ENCODE data around the gene BLOC1S1.

Gene BLOC1S1

GRCh38 chr12:55715169-55715764 is 579 bp upstream of the BLOC1S1 start:
- peaks cover 0 to 4% of the 10 kb centered on the region in 2 experiments for H3K36me3 ChIP-seq (ENCODE audit: control insufficient read depth in 1 of 2, insufficient read depth in 2 of 2, low read length in 2 of 2)
- peaks cover 8% of the 10 kb centered on the region for H3K79me1 ChIP-seq (ENCODE audit: low read length)
- H4K91ac ChIP-seq (ENCODE audit: low read depth, low read length), result no peak overlapping the region
- H3K4me2 ChIP-seq (ENCODE audit: low read length), result peak overlapping the region; percentile 93
- no peak overlapping the region for H3K4me3 ChIP-seq (ENCODE audit: low read depth, low read length)
- no peak overlapping the region for H3K27ac ChIP-seq (ENCODE audit: low read depth, low read length)
- H3K4me1 ChIP-seq (ENCODE audit: control insufficient read depth in 1 of 2, insufficient read depth in 2 of 2, low read length in 2 of 2), result peaks cover 16 to 20% of the 10 kb centered on the region in 2 experiments
- WGBS (ENCODE audit: extremely low coverage, insufficient coverage, insufficient read length), result no CpG with 5 or more reads among the region's 7 CpGs
- H3K27me3 ChIP-seq (ENCODE audit: insufficient read depth, low read length), result no peaks in the 10 kb centered on the region
- no peak overlapping the region for H2BK12ac ChIP-seq (ENCODE audit: low read length)
- no peak overlapping the region for H3K23ac ChIP-seq (ENCODE audit: low read length)
- no peak overlapping the region for H3K14ac ChIP-seq (ENCODE audit: low read length)
- H2AK5ac ChIP-seq (ENCODE audit: low read length), result no peak overlapping the region
- H3K79me2 ChIP-seq (ENCODE audit: control insufficient read depth, insufficient read depth, low read length, poor library complexity), result no peaks in the 10 kb centered on the region
- H3K18ac ChIP-seq (ENCODE audit: low read length), result no peak overlapping the region
- H2BK5ac ChIP-seq (ENCODE audit: low read depth, low read length, poor library complexity), result no peak overlapping the region
- H3K4ac ChIP-seq (ENCODE audit: low read depth, low read length), result no peak overlapping the region
- no peak for DNase-seq
- no peak overlapping the region for H3K9ac ChIP-seq (ENCODE audit: low read length)
- H2BK120ac ChIP-seq (ENCODE audit: insufficient read depth, low read length, poor library complexity), result no peak overlapping the region
- peak overlapping the region; percentile 34 for H4K12ac ChIP-seq (ENCODE audit: low read depth, low read length)
- peak overlapping the region; percentile 48 for H2AFZ ChIP-seq (ENCODE audit: insufficient read depth, low read length, poor library complexity)
- H4K8ac ChIP-seq (ENCODE audit: low read depth, low read length), result peak overlapping the region; percentile 80
- peaks cover 2% of the 10 kb centered on the region for H3K9me3 ChIP-seq (ENCODE audit: insufficient read depth, low read depth, low read length)

GRCh38 chr12:55716582-55716957 is 724 bp downstream of the BLOC1S1 start:
- Histone ChIP-seq H3K4ac (ENCODE audit: low read depth, low read length) (no peak overlapping the region), H3K4me3 (ENCODE audit: low read depth, low read length) (peak overlapping the region; percentile 78), H4K91ac (ENCODE audit: low read depth, low read length) (peak overlapping the region; percentile 41), H3K18ac (ENCODE audit: low read length) (no peak overlapping the region), H2AK5ac (ENCODE audit: low read length) (peak overlapping the region; percentile 3), H3K4me1 (ENCODE audit: control insufficient read depth in 1 of 2, insufficient read depth in 2 of 2, low read length in 2 of 2) (peaks cover 16 to 20% of the 10 kb centered on the region in 2 experiments), H3K4me2 (ENCODE audit: low read length) (peak overlapping the region; percentile 93), H3K14ac (ENCODE audit: low read length) (no peak overlapping the region), H2BK5ac (ENCODE audit: low read depth, low read length, poor library complexity) (peak overlapping the region; percentile 10), H3K27ac (ENCODE audit: low read depth, low read length) (peak overlapping the region; percentile 90), H2AFZ (ENCODE audit: insufficient read depth, low read length, poor library complexity) (peak overlapping the region; percentile 53), H3K79me2 (ENCODE audit: control insufficient read depth, insufficient read depth, low read length, poor library complexity) (no peaks in the 10 kb centered on the region), H4K8ac (ENCODE audit: low read depth, low read length) (peak overlapping the region; percentile 68), H3K27me3 (ENCODE audit: insufficient read depth, low read length) (no peaks in the 10 kb centered on the region), H3K9me3 (ENCODE audit: insufficient read depth, low read depth, low read length) (peaks cover 2% of the 10 kb centered on the region), H4K12ac (ENCODE audit: low read depth, low read length) (peak overlapping the region; percentile 45), H3K23ac (ENCODE audit: low read length) (no peak overlapping the region), H3K9ac (ENCODE audit: low read length) (peak overlapping the region; percentile 65), H2BK12ac (ENCODE audit: low read length) (no peak overlapping the region), H3K36me3 (ENCODE audit: control insufficient read depth in 1 of 2, insufficient read depth in 2 of 2, low read length in 2 of 2) (peaks cover 0 to 4% of the 10 kb centered on the region in 2 experiments), H3K79me1 (ENCODE audit: low read length) (peaks cover 8% of the 10 kb centered on the region), H2BK120ac (ENCODE audit: insufficient read depth, low read length, poor library complexity) (peak overlapping the region; percentile 20)
- no peak for DNase-seq
- WGBS (ENCODE audit: extremely low coverage, insufficient coverage, insufficient read length), result no CpG with 5 or more reads among the region's 13 CpGs

- peak overlapping the region; percentile 26 for H3K14ac ChIP-seq (ENCODE audit: low read length)
- peak overlapping the region; percentile 93 for H3K4me2 ChIP-seq (ENCODE audit: low read length)
- peak overlapping the region; percentile 39 for H4K12ac ChIP-seq (ENCODE audit: low read depth, low read length)
- H3K79me2 ChIP-seq (ENCODE audit: control insufficient read depth, insufficient read depth, low read length, poor library complexity), result no peaks in the 10 kb centered on the region
- no peak overlapping the region for H3K9ac ChIP-seq (ENCODE audit: low read length)
- peaks cover 2% of the 10 kb centered on the region for H3K9me3 ChIP-seq (ENCODE audit: insufficient read depth, low read depth, low read length)
- no peak for DNase-seq
- H3K4me1 ChIP-seq (ENCODE audit: control insufficient read depth in 1 of 2, insufficient read depth in 2 of 2, low read length in 2 of 2), result peaks cover 16 to 20% of the 10 kb centered on the region in 2 experiments
- peaks cover 8% of the 10 kb centered on the region for H3K79me1 ChIP-seq (ENCODE audit: low read length)
- peak overlapping the region; percentile 17 for H4K91ac ChIP-seq (ENCODE audit: low read depth, low read length)
- H2BK12ac ChIP-seq (ENCODE audit: low read length), result no peak overlapping the region
- H3K27ac ChIP-seq (ENCODE audit: low read depth, low read length), result no peak overlapping the region
- no peaks in the 10 kb centered on the region for H3K27me3 ChIP-seq (ENCODE audit: insufficient read depth, low read length)
- no peak overlapping the region for H3K4me3 ChIP-seq (ENCODE audit: low read depth, low read length)
- peak overlapping the region; percentile 56 for H2BK5ac ChIP-seq (ENCODE audit: low read depth, low read length, poor library complexity)
- no CpG with 5 or more reads among the region's 8 CpGs for WGBS (ENCODE audit: extremely low coverage, insufficient coverage, insufficient read length)
- H3K18ac ChIP-seq (ENCODE audit: low read length), result peak overlapping the region; percentile 42
- H2AFZ ChIP-seq (ENCODE audit: insufficient read depth, low read length, poor library complexity), result no peak overlapping the region
- H4K8ac ChIP-seq (ENCODE audit: low read depth, low read length), result peak overlapping the region; percentile 43
- peak overlapping the region; percentile 57 for H2AK5ac ChIP-seq (ENCODE audit: low read length)
- H2BK120ac ChIP-seq (ENCODE audit: insufficient read depth, low read length, poor library complexity), result no peak overlapping the region
- H3K36me3 ChIP-seq (ENCODE audit: control insufficient read depth in 1 of 2, insufficient read depth in 2 of 2, low read length in 2 of 2), result peaks cover 0 to 4% of the 10 kb centered on the region in 2 experiments
- H3K4ac ChIP-seq (ENCODE audit: low read depth, low read length), result no peak overlapping the region
- H3K23ac ChIP-seq (ENCODE audit: low read length), result no peak overlapping the region
Observed at GRCh38 chr12:55717011-55718007, 1.5 kb downstream of the BLOC1S1 start.

- Histone ChIP-seq H2AFZ (ENCODE audit: insufficient read depth, low read length, poor library complexity) (no peak overlapping the region), H3K4me1 (ENCODE audit: control insufficient read depth in 1 of 2, insufficient read depth in 2 of 2, low read length in 2 of 2) (peaks cover 16 to 20% of the 10 kb centered on the region in 2 experiments), H3K9me3 (ENCODE audit: insufficient read depth, low read depth, low read length) (peaks cover 2% of the 10 kb centered on the region), H2AK5ac (ENCODE audit: low read length) (peak overlapping the region; percentile 57), H3K14ac (ENCODE audit: low read length) (peak overlapping the region; percentile 26), H2BK120ac (ENCODE audit: insufficient read depth, low read length, poor library complexity) (no peak overlapping the region), H2BK12ac (ENCODE audit: low read length) (peak overlapping the region; percentile 16), H4K91ac (ENCODE audit: low read depth, low read length) (no peak overlapping the region), H3K4ac (ENCODE audit: low read depth, low read length) (no peak overlapping the region), H3K18ac (ENCODE audit: low read length) (no peak overlapping the region), H3K4me2 (ENCODE audit: low read length) (peak overlapping the region; percentile 8), H3K79me2 (ENCODE audit: control insufficient read depth, insufficient read depth, low read length, poor library complexity) (no peaks in the 10 kb centered on the region), H4K12ac (ENCODE audit: low read depth, low read length) (no peak overlapping the region), H3K9ac (ENCODE audit: low read length) (no peak overlapping the region), H4K8ac (ENCODE audit: low read depth, low read length) (peak overlapping the region; percentile 43), H3K23ac (ENCODE audit: low read length) (no peak overlapping the region), H2BK5ac (ENCODE audit: low read depth, low read length, poor library complexity) (peak overlapping the region; percentile 56), H3K27me3 (ENCODE audit: insufficient read depth, low read length) (no peaks in the 10 kb centered on the region), H3K27ac (ENCODE audit: low read depth, low read length) (no peak overlapping the region), H3K4me3 (ENCODE audit: low read depth, low read length) (no peak overlapping the region), H3K79me1 (ENCODE audit: low read length) (peaks cover 8% of the 10 kb centered on the region), H3K36me3 (ENCODE audit: control insufficient read depth in 1 of 2, insufficient read depth in 2 of 2, low read length in 2 of 2) (peaks cover 3 to 4% of the 10 kb centered on the region in 2 experiments)
- no CpG with 5 or more reads among the region's 4 CpGs for WGBS (ENCODE audit: extremely low coverage, insufficient coverage, insufficient read length)
- DNase-seq, result no peak
Observed at GRCh38 chr12:55718015-55718414, 2.2 kb downstream of the BLOC1S1 start.

All from trophoblast cell (in vitro differentiated cells and primary cell).